Stomach (tissue), 9 donors: ENCODE data around the gene ADGRL3. TPM values are rescaled to one million over a fixed set of nuclear protein-coding genes. Genes with fewer than 3 reads are reported as not detected.

ENCODE experiments used
- DNase-seq, 2 donors: peaks; one replicate each; pipeline versions ENCODE4 v3.0.0 to v3.0.0-alpha.2; 2013 to 2019
- H3K27ac ChIP-seq, 5 donors: fragments of 200-600 bp in 4 of 5; sonication (generic) in 4 of 5; one replicate each; pipeline ENCODE4 v1.5.1; 2013 to 2019; ENCODE audit warnings: mild to moderate bottlenecking in 1 of 5, moderate library complexity in 1 of 5
- H3K27me3 ChIP-seq, 3 donors: fragments of 200-600 bp; sonication (generic); one replicate each; pipeline ENCODE4 v1.5.1; 2017 to 2019; ENCODE audit warnings: mixed run types in 1 of 3
- H3K36me3 ChIP-seq, 4 donors: fragments of 200-600 bp; sonication (generic); 1 replicate in 3 of 4; 2 replicates in 1 of 4; pipeline ENCODE4 v1.5.1; 2016 to 2019
- H3K4me1 ChIP-seq, 4 donors: fragments of 200-600 bp; sonication (generic); one replicate each; pipeline ENCODE4 v1.5.1; 2016 to 2019
- H3K4me3 ChIP-seq, 4 donors: fragments of 200-600 bp; sonication (generic) in 3 of 4; one replicate each; pipeline ENCODE4 v1.5.1; 2016 to 2019; ENCODE audit warnings: mild to moderate bottlenecking in 1 of 4
- H3K9me3 ChIP-seq, 4 donors: fragments of 200-600 bp; sonication (generic); one replicate each; pipeline ENCODE4 v1.5.1; 2016 to 2019
- CTCF ChIP-seq, 7 experiments: fragments of 450-650 bp in 4 of 7; fragments of 200-600 bp in 3 of 7; sonication (generic) in 3 of 7; IDR thresholded peaks; one replicate each; pipeline ENCODE4 v1.5.1; 2016 to 2019; ENCODE audit warnings: antibody characterized with exemption in 7 of 7, control low read depth in 2 of 7, mild to moderate bottlenecking in 1 of 7
- EP300 ChIP-seq: sonication (generic); formaldehyde crosslinking; IDR thresholded peaks from one replicate; pipeline ENCODE4 v1.6.1; 2017; ENCODE audit warnings: antibody characterized with exemption
- POLR2A ChIP-seq, 4 donors: fragments of 450-650 bp; IDR thresholded peaks; one replicate each; pipeline ENCODE4 v1.6.1; 2016; ENCODE audit warnings: antibody characterized with exemption in 4 of 4, control low read depth in 2 of 4, mild to moderate bottlenecking in 1 of 4, moderate library complexity in 1 of 4
- POLR2AphosphoS5 ChIP-seq, 3 donors: sonication (generic); formaldehyde crosslinking; IDR thresholded peaks; one replicate each; pipeline ENCODE4 v1.6.1; 2016; ENCODE audit warnings: antibody characterized with exemption in 3 of 3
- WGBS, 5 donors: extraction: QIAGEN DNeasy Blood & Tissue Kit in 3 of 5; methylation state at CpG; one replicate each; pipeline versions ENCODE4 v1.1.5 to v1.1.7; 2013 to 2018; 5-methylcytosine and 5-hydroxymethylcytosine counted together
- intact Hi-C: fragments of 100-400 bp; cut with DNase I; formaldehyde crosslinking; loops from one replicate; pipeline ENCODE4 v1.15.1; 2023; ENCODE audit warnings: low total_unique reads
- polyA plus RNA-seq, 3 donors: library from polyadenylated mRNA; stranded (reverse); fragments of 200-250 nt; gene quantifications; one replicate each; pipeline ENCODE4 v1.2.3, GENCODE V29; 2013
- total RNA-seq, 5 donors: library from RNA; depleted of rRNA; stranded (reverse); fragments of >200 nt; gene quantifications; one replicate each; pipeline versions ENCODE4 v1.1.0 to v1.2.3, GENCODE V29; 2014 to 2016
- donor health status: healthy with polysubstance abuse.
- donor health status: Bipolar disorder and iron deficiency.
- donor health status: healthy.

The ADGRL3 gene
- total and polyA plus RNA-seq, 8 donors = 0.48 to 109 (median 3.9) TPM

GRCh38 chr4:61995717-61996340 is 795.7 kb downstream of the ADGRL3 start:
- 81 to 88% (median 83%) methylated on average over 2 of the region's 2 CpGs for WGBS, 5 donors
- Histone ChIP-seq H3K4me3 (no peak overlapping the region), H3K27ac (no peak overlapping the region), H3K4me1 (no peaks in the 10 kb centered on the region), H3K9me3 (no peaks in the 10 kb centered on the region), H3K36me3 (no peaks in the 10 kb centered on the region), H3K27me3 (no peaks in the 10 kb centered on the region)
- DNase-seq = peak in 1 of 2 donors; percentile 8
- intact Hi-C loops = no loop called here
- TF ChIP-seq POLR2AphosphoS5 (IDR thresholded peaks at IDR 0.05) (no peak), CTCF (IDR thresholded peaks at IDR 0.05) (no peak)

GRCh38 chr4:61996943-61997342 is 796.8 kb downstream of the ADGRL3 start:
- TF ChIP-seq POLR2A (IDR thresholded peaks at IDR 0.05) (no peak), EP300 (no peak), CTCF (IDR thresholded peaks at IDR 0.05) (no peak), POLR2AphosphoS5 (IDR thresholded peaks at IDR 0.05) (no peak)
- Histone ChIP-seq H3K27ac (no peak overlapping the region), H3K4me1 (no peaks in the 10 kb centered on the region), H3K4me3 (no peak overlapping the region), H3K36me3 (no peaks in the 10 kb centered on the region), H3K27me3 (no peaks in the 10 kb centered on the region), H3K9me3 (no peaks in the 10 kb centered on the region)
- intact Hi-C loops = no loop called here
- WGBS, 5 donors = 85 to 100% (median 96%) methylated on average over 1 of the region's 1 CpG
- no peak for DNase-seq

GRCh38 chr4:61997831-61998230 is 797.7 kb downstream of the ADGRL3 start:
- H3K9me3 ChIP-seq = no peaks in the 10 kb centered on the region
- no peak overlapping the region for H3K4me3 ChIP-seq
- no peaks in the 10 kb centered on the region for H3K36me3 ChIP-seq
- WGBS, 5 donors = 82 to 93% (median 83%) methylated on average over 2 of the region's 2 CpGs
- intact Hi-C loops = no loop called here
- no peaks in the 10 kb centered on the region for H3K27me3 ChIP-seq
- H3K4me1 ChIP-seq = no peaks in the 10 kb centered on the region
- DNase-seq = no peak
- H3K27ac ChIP-seq = no peak overlapping the region
- no peak for TF ChIP-seq CTCF (IDR thresholded peaks at IDR 0.05)
- no peak for TF ChIP-seq POLR2A (IDR thresholded peaks at IDR 0.05)
- TF ChIP-seq POLR2AphosphoS5 (IDR thresholded peaks at IDR 0.05) = no peak
- TF ChIP-seq EP300 = no peak

GRCh38 chr4:62003695-62004094 is 803.6 kb downstream of the ADGRL3 start:
- H3K27ac ChIP-seq = no peak overlapping the region
- no peaks in the 10 kb centered on the region for H3K36me3 ChIP-seq
- no peak overlapping the region for H3K4me3 ChIP-seq
- no peaks in the 10 kb centered on the region for H3K9me3 ChIP-seq
- TF ChIP-seq POLR2A (IDR thresholded peaks at IDR 0.05) (no peak), POLR2AphosphoS5 (IDR thresholded peaks at IDR 0.05) (no peak), CTCF (IDR thresholded peaks at IDR 0.05) (no peak), EP300 (no peak)
- H3K27me3 ChIP-seq = no peaks in the 10 kb centered on the region
- no peaks in the 10 kb centered on the region for H3K4me1 ChIP-seq
- intact Hi-C loops = no loop called here
- DNase-seq = peak in 1 of 2 donors; percentile 4
- 50 to 77% (median 59%) methylated on average over 1 of the region's 1 CpG for WGBS, 5 donors
